DND-41 (cell line): ENCODE measurements around the gene PDZD8.
"Not testable (repeated sequence)": the region's sequence is repeated elsewhere in the genome, so short reads cannot be mapped to it uniquely, and the experiment has no call there.

Source experiments
- ATAC-seq: fragments of 200-7000 bp; cut with Tn5 transposase; 3 replicates; pipeline ENCODE4 v1.9.1; 2021; ENCODE audit warnings: low read depth; ENCODE audit not compliant: insufficient read depth
- DNase-seq: peaks from one replicate; pipeline ENCODE4 v3.0.0-alpha.2; 2020
- H2AFZ ChIP-seq: 2 replicates; pipeline ENCODE4 v1.6.0; 2012; ENCODE audit warnings: low read depth, low read length
- H3K27ac ChIP-seq: 2 replicates; pipeline ENCODE4 v1.5.1; 2012; ENCODE audit warnings: low read length, inconsistent platforms
- H3K27me3 ChIP-seq: fragments of 200-600 bp; sonication (generic); 2 replicates; pipeline ENCODE4 v1.6.0; 2012; ENCODE audit warnings: low read length, mild to moderate bottlenecking, inconsistent platforms; ENCODE audit not compliant: insufficient read depth, poor library complexity
- H3K36me3 ChIP-seq: 2 replicates; pipeline ENCODE4 v1.5.1; 2012; ENCODE audit warnings: low read length, inconsistent platforms; ENCODE audit not compliant: insufficient read depth
- H3K4me1 ChIP-seq: 2 replicates; pipeline ENCODE4 v1.5.1; 2012; ENCODE audit warnings: mild to moderate bottlenecking, low read length; ENCODE audit not compliant: insufficient read depth
- H3K4me2 ChIP-seq: 2 replicates; pipeline ENCODE4 v1.6.0; 2012; ENCODE audit warnings: mild to moderate bottlenecking, moderate library complexity, low read length, inconsistent platforms; ENCODE audit not compliant: insufficient read depth
- H3K4me3 ChIP-seq, 2 experiments: fragments of 200-600 bp in 1 of 2; shearing (Covaris generic) in 1 of 2; 2 replicates each; pipeline ENCODE4 v1.5.1; 2012 to 2016; ENCODE audit warnings: inconsistent platforms in 2 of 2, low read length in 2 of 2, mild to moderate bottlenecking in 2 of 2, low read depth in 1 of 2, moderate library complexity in 1 of 2
- H3K79me2 ChIP-seq: 2 replicates; pipeline ENCODE4 v1.6.0; 2012; ENCODE audit warnings: low read length, inconsistent platforms; ENCODE audit not compliant: insufficient read depth
- H3K9ac ChIP-seq: 2 replicates; pipeline ENCODE4 v1.6.0; 2012; ENCODE audit warnings: low read depth, mild to moderate bottlenecking, inconsistent platforms, low read length, moderate library complexity
- H3K9me3 ChIP-seq: 2 replicates; pipeline ENCODE4 v1.5.1; 2012; ENCODE audit warnings: low read length, moderate library complexity, mild to moderate bottlenecking, inconsistent platforms; ENCODE audit not compliant: insufficient read depth, severe bottlenecking
- H4K20me1 ChIP-seq: 2 replicates; pipeline ENCODE4 v1.6.0; 2012; ENCODE audit warnings: low read length; ENCODE audit not compliant: insufficient read depth
- CTCF ChIP-seq: IDR thresholded peaks from 2 replicates; pipeline ENCODE4 v1.5.1; 2012; ENCODE audit warnings: borderline replicate concordance, low read length, moderate library complexity, mild to moderate bottlenecking; ENCODE audit not compliant: poor library complexity, severe bottlenecking; ENCODE audit errors: extremely low read depth
- EZH2 ChIP-seq: IDR thresholded peaks from 3 replicates; pipeline ENCODE4 v1.6.1; 2012; ENCODE audit warnings: borderline replicate concordance, low read depth, mild to moderate bottlenecking, moderate library complexity, low read length, inconsistent platforms; ENCODE audit not compliant: severe bottlenecking

Gene PDZD8

GRCh38 chr10:117306674-117307073 lies 68.6 kb downstream of the PDZD8 start:
- Histone ChIP-seq H3K27me3 (no peaks in the 10 kb centered on the region), H2AFZ (no peak overlapping the region), H3K79me2 (no peaks in the 10 kb centered on the region), H3K4me2 (no peak overlapping the region), H3K4me3 (no peak overlapping the region), H3K27ac (no peak overlapping the region), H3K9ac (no peak overlapping the region), H3K36me3 (peaks cover 25% of the 10 kb centered on the region), H4K20me1 (peaks cover 4% of the 10 kb centered on the region; the same call in 1 of the 2 replicates), H3K9me3 (peaks cover 8% of the 10 kb centered on the region), H3K4me1 (no peaks in the 10 kb centered on the region)
- DNase-seq (no peak), ATAC-seq (no peak)
- TF ChIP-seq CTCF = no peak
- TF ChIP-seq EZH2 = no peak

GRCh38 chr10:117303451-117303850 lies 71.8 kb downstream of the PDZD8 start:
- not testable (repeated sequence) for H3K9me3 ChIP-seq

GRCh38 chr10:117300671-117301070 lies 74.6 kb downstream of the PDZD8 start:
- no peaks in the 10 kb centered on the region for H3K4me1 ChIP-seq
- no peak overlapping the region for H3K4me2 ChIP-seq
- peaks cover 7% of the 10 kb centered on the region for H3K36me3 ChIP-seq
- ATAC-seq (no peak), DNase-seq (no peak)
- H4K20me1 ChIP-seq = peaks cover 2% of the 10 kb centered on the region; the same call in 1 of the 2 replicates
- H3K9me3 ChIP-seq = peaks cover 4% of the 10 kb centered on the region
- TF ChIP-seq EZH2 (no peak), CTCF (no peak)
- no peak overlapping the region for H2AFZ ChIP-seq
- no peaks in the 10 kb centered on the region for H3K27me3 ChIP-seq
- H3K79me2 ChIP-seq = no peaks in the 10 kb centered on the region; the same call in 1 of the 2 replicates
- H3K27ac ChIP-seq = no peak overlapping the region
- no peak overlapping the region for H3K9ac ChIP-seq
- no peak overlapping the region for H3K4me3 ChIP-seq

More at GRCh38 chr10:117303451-117303850, 71.8 kb downstream of the PDZD8 start:
- H3K27ac ChIP-seq, ATAC-seq, H4K20me1 ChIP-seq, DNase-seq, H3K27me3 ChIP-seq, H3K79me2 ChIP-seq, H3K4me2 ChIP-seq, H3K4me1 ChIP-seq, H3K4me3 ChIP-seq, H2AFZ ChIP-seq, H3K9ac ChIP-seq: not testable (repeated sequence)
- H3K36me3 ChIP-seq = peaks cover 12% of the 10 kb centered on the region

GRCh38 chr10:117299435-117299834 lies 75.8 kb downstream of the PDZD8 start:
- Histone ChIP-seq H3K4me2 (no peak overlapping the region), H3K9ac (no peak overlapping the region), H3K27ac (no peak overlapping the region), H3K9me3 (peaks cover 4% of the 10 kb centered on the region), H3K4me3 (no peak overlapping the region; a peak in 1 of 4 replicates), H3K27me3 (no peaks in the 10 kb centered on the region), H3K4me1 (no peaks in the 10 kb centered on the region), H4K20me1 (peaks cover 2% of the 10 kb centered on the region; the same call in 1 of the 2 replicates), H3K36me3 (peaks cover 7% of the 10 kb centered on the region), H3K79me2 (peaks cover 6% of the 10 kb centered on the region; the same call in 1 of the 2 replicates), H2AFZ (no peak overlapping the region)
- no peak for DNase-seq
- no peak for TF ChIP-seq CTCF
- no peak for TF ChIP-seq EZH2
- no peak for ATAC-seq
